Hindlimb muscle (tissue), 1 donor: Measurements from ENCODE around the gene PRKAR2A. TPM values are rescaled to one million over a fixed set of nuclear protein-coding genes. Genes with fewer than 3 reads are reported as not detected.
A peak's percentile ranks its signal among the peaks of the same experiment; 100 is the strongest.
"Not testable (repeated sequence)": the region's sequence is repeated elsewhere in the genome, so short reads cannot be mapped to it uniquely, and the experiment has no call there.

Experiments
- DNase-seq: peaks from one replicate; pipeline ENCODE4 v3.0.0-alpha.2; 2013
- polyA plus RNA-seq: library from polyadenylated mRNA; unstranded; fragments of 120-200 nt; gene quantifications from one replicate; pipeline ENCODE4 v1.2.1, GENCODE V29; 2013; ENCODE audit not compliant: insufficient read length

Gene PRKAR2A
- polyA plus RNA-seq, 1 donor: 37.2 TPM

DNA sequence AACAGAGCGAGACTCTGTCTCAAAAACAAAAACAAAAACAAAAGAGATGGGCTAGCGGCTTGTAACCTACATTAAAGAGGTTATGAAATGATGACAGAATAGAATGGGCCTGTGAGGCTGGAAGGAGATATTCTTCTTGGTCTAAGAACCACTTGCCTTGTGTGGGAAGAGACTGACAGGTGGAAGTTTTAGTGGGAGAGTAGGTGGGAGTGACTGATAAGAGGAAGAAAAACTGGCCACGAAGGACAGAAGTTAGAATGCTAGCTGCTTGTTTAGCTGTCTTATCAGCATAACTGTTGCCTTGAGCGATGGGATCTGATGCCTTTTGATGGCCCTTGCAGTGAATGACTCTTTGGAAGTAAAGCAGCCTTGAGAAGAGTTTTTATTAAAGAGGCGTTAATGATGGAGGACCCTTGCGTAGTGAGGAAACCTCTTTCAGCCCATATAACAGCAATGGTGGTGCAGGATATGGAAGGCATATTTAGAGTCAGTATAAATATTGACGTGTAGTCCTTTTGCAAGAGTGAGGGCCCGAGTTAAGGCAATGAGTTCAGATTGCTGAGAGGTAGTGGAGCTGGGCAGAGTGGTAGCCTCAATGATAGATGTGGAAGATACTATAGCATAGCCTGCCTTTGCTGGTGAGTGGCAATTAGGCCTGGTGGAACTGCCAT is 122.4 kb downstream of the PRKAR2A start:
- DNase-seq: not testable (repeated sequence)

DNA sequence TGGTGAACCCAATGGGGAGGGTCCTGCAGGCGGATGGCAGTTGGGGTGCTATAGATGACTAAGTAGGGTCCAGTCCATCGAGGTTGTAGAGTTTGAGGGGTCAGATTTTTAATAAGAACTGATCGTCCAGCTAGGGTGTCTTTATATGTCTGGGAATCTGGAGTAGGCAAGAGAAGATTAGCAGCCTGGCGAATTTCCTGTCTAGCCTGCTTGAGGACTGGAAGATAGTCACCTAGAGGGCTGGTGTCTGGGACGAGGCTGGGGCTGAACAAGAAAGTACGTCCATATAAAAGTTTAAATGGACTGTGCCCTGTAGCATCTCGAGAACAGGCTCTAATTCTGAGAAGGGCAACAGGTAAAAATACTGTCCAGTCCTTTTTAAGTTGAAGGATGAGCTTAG is 123.9 kb downstream of the PRKAR2A start:
- no peak for DNase-seq

DNA sequence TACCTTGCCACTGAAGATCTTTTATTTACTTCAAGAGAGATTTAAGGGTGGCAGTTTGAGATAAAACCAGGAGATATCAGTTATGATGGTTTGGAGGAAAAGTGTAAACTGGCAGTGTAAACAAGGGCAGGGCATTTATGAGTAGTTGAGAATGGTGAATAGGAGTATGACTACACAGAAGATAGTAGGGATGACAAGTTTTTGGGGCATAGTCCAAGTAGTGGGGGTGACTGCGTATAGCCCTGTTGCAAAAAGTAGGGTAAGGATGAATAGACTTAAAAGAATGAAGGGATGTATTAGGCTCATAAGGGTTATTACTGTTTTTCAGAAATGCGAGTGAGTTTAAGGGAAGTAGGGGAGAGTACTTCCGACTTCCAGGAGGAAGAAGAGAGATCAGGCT is 124.4 kb downstream of the PRKAR2A start:
- not testable (repeated sequence) for DNase-seq

DNA sequence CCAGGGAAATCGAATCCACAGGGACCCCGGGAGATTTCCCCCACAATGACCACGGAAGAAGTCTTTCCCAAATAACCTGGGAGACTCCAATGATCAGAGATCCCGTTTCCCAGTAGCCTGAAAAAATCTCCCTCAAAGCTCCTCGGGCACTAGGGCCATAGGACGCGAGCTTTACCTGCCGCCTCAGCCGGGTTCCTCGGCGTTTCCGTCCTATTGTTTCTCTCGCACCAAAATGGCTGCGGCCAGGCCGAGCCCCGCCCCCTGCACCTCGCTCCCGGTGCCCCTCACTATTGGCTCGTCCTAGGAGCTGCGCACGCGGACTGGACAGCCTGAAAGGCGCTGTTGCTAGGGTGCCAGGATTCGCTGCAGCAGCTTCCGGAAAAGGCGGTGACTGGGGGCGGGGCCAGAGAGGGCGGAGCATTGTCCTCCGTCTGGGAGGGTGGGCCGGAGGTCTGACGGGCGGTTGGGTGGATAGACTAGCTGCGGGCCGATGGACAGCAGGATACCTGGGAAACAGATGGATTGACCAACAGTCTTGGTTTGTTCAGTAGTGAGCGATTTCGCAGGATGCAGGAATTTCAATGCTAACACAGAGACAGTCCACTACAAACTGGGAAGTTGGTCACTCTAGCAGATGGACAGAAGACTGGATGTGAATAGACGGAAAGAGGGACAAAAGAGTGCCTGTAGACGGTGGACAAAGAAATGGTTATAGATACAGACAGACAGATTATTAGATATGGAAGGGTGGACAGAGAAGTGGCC is 130.5 kb downstream of the PRKAR2A start, which contains the start of gene IP6K2:
Gene IP6K2, minus strand, starts transcription at position 240 of the 765 bp plus-strand sequence. CDS start 21,930 bp downstream, outside the sequence.
- peak; percentile 99 for DNase-seq

DNA sequence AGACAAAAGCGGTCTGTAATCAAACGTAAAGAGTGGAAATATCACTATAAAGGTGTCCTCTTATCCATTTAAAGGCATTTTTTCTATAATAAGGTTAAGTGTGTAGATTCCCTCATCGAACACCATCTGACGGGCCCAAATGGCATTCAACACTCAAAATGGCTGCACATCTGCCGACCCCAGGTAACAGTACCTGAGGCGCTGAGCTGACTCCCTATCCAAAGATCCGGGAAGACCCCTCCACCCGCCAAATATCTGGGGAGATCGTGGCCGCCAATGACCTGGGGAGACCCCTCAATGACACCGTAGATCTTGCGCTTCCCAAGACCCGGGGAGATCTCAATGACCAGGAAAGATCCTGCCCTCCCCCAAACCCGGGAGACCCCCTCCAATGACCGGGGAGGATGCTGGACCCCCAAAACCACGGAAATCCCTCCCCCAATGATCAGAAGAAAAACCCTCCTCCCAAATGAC is 131.1 kb downstream of the PRKAR2A start:
- peak; percentile 49 for DNase-seq

DNA sequence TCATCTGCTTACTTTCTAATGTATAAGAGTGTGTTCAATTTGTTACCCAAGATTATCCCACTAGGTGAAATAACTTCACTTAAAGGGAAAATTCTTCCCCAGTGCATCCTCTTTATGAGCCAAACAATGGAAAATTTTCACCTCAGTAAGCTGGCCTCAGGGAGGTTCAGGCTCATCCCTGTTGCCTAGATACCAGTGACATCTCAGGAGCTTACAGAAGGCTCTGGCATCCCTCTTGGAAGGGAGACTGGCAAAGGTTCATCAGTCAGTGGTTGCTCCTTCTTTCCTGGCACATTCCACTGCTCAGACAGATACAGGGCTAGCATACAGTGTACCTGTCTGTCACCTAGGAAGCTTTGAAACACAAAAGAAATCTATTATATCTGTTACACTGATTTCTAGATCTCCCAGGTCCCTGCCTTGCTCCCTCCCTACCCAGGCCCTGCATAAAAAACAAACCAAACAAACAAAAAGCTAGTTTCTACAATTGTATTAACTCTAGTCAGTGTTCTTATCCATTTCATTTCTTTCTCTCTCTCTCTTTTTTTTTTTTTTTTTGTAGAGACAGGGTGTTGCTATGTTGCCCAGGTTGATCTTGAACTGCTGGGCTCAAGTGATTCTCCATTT is 132.4 kb downstream of the PRKAR2A start:
- DNase-seq: no peak

DNA sequence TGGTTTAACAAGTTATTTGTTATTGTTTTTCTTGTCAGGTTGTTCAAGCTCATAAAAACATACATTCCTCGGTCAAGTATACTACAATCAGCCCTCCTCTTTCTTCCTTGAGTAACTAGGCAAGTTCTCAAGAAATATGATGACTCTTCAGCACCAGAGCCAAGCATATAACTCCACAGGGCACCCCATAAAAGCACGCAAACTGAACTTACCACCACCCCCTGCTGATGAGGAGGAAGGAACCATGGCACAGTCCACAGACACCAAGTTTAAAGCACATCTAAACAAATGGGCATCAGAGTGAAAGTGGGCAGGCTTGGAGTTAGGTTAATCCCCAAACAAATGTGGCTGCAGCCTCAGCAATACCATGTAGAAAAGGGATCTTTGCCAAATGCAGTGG is 135.9 kb downstream of the PRKAR2A start:
- DNase-seq: no peak

DNA sequence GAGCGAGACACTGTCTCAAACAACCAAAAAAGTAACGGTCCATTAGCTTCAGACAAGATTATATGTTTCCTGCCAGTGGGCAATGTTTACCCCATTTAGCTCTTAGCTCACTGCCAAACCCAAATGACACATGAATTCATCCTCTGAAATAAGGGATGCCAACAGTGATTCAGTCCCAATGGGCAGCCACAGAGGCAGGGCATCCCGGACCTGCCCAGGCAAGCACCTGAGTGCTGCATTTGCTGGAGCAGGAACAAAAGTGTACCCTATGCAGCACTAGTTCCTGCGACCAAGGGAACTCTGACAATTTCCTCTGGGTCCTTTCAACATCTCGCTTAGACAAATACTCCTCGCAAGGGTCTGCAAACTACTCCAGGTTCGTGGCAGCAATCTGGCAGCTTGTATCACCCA is 138.6 kb downstream of the PRKAR2A start:
- DNase-seq: no peak

DNA sequence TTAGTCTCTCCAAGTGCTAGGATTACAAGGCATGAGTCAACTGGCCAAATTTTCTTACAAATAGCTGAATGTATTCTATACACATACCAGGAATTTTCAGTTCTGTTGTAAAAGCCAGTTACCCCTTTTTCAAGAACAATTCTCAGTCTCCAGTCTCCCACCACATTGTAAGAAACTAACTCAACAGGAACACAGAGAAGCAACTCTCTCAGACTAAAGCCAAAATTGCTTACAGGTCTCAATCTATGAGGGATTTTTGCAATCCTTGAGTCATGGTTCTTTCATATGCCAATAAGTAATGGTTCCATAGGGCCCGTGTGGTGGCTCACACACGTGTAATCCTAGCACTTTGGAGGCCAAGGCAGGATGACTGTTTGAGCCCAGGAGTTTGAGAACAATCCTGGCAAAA is 139.2 kb downstream of the PRKAR2A start:
- DNase-seq: no peak

DNA sequence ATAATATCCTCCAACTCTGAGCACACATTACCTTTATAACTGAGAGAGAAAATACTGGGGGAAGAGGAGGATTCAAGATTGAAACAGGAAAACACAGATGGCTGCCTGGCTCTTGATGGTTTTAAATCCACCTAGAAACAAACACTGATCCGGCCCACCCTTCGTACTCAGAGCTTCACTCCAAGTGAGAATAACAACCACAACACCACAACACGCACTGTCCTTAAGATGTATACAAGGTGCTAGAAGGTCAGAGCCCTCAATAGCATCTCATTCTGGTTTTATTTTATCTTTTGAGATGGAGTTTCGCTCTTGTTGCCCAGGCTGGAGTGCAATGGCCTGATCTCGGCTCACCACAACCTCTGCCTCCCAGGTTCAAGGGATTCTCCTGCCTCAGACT is 140.5 kb downstream of the PRKAR2A start:
- DNase-seq: no peak

DNA sequence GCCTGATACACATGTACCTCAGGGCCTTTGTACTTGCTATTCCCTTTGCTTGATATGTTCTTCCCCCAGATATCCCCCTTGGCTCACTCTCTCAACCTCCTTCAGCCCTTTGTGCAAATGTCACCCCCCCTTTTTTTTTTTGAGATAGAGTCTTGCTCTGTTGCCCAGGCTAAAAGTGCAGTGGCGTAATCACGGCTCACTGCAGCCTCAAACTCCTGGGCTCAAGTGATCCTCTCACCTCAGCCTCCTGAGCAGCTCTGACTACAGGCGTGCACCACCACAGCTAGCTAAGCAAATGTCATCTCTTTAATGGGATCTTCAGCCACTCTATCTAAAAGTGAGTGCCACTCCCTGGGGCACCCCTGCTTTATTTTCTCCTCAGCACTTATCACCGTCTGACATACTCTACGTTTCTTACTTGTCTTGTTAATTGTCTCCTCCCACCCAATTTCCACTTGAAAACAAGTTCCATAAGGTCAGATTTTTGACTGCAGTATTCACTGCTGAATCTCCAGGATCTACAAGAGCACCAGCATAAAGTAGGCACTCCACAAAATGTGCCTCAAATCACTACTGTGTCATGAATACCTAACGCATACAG is 145.3 kb downstream of the PRKAR2A start:
- no peak for DNase-seq

DNA sequence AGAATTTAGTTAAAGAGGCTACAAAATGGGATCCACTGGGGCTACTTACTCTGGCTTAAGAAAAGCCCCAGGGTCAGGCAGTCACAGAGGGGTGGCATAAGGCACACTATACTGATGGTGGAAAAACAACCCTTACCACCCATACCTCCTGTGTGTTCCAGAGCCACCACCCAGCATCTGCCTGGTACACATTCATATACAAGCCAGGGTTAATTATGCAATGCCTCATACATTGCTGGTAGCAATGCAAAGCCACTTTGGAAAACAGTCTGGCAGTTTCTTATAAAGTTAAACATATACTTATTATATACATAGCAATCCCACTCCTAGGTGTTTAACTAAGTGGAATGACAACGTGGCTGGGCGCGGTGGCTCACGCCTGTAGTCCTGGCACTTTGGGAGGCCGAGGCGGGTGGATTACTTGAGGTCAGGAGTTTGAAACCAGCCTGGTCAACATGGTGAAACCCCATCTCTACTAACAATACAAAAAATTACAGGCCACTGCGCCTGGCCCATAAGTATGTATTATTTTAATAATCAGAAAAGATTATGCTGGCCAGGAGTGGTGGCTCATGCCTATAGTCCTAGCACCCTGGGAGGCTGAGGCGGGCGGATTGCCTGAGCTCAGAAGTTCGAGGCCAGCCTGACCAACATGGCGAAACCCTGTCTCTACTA is 146.8 kb downstream of the PRKAR2A start:
- DNase-seq: no peak

DNA sequence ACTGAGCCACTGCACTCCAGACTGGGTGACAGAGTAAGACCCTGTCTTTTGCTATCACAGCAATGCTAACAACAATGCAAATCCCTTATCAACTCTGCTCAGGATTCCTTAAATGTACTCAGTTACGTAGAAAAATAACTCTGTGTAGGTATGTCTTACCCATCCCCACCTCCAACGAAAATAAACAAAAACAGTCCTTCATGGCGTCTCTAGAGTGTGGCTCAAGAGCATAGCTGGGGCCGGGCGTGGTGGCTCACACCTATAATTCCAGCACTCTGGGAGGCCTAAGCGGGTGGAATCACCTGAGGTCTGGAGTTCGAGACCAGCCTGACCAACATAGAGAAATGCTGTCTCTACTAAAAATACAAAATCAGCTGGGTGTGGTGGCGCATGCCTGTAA is 148.8 kb downstream of the PRKAR2A start:
- no peak for DNase-seq

DNA sequence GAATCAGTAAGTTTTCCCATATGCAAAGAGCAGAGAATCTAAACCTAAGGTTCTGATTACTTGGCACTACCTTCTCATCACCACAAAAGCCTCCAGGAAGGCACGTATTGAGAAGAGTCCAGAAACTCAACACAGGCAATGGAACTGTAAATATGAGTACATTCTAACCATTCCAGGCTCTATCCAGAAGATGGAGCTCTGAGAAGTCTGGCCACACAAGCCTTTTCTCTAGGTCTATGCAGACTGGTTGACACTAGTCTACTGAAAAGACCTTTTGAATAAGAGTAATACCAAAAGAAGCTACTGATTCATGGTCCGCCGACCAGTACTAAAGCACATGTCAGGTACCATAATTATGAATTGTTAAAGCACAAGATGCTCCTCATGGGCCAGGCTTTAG is 149.7 kb downstream of the PRKAR2A start:
- no peak for DNase-seq

DNA sequence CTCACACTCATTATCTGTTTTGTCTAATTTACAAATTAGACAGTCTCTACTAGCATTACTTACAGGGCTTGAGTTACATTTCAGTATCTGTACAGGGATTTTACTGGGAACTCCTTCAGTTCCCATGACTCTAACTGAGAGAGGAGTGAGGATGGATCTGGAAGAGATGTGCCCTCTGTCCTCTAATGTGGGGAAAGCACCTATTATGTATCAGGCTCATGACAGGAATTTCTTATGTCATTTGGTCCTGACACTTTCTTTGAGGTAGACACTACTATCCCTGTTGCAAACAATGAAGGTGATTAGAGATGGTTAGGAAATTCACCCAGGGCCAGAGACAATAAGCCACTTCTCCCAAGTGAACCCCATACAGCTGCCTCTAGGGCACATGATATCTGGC is 151.1 kb downstream of the PRKAR2A start:
- DNase-seq: no peak

Other genes starting within 250 kb of the PRKAR2A start
- gene UQCRC1, start 238.2 kb downstream of the PRKAR2A start, polyA plus RNA-seq: 180 TPM
- gene TMEM89, start 226.1 kb downstream of the PRKAR2A start, polyA plus RNA-seq: not detected
- 8.8 TPM for gene SLC26A6, start 212.4 kb downstream of the PRKAR2A start, polyA plus RNA-seq
- gene CELSR3, start 185.0 kb downstream of the PRKAR2A start, polyA plus RNA-seq: 0.36 TPM
- 7.5 TPM for gene NCKIPSD, start 162.0 kb downstream of the PRKAR2A start, polyA plus RNA-seq
- gene IP6K2, start 130.7 kb downstream of the PRKAR2A start, polyA plus RNA-seq: 85.4 TPM
- gene SLC25A20, start 51.0 kb upstream of the PRKAR2A start, polyA plus RNA-seq: 16.3 TPM
- 62.1 TPM for gene ARIH2, start 71.0 kb upstream of the PRKAR2A start, polyA plus RNA-seq
- gene P4HTM, start 142.4 kb upstream of the PRKAR2A start, polyA plus RNA-seq: 15.6 TPM
- gene WDR6, start 159.5 kb upstream of the PRKAR2A start, polyA plus RNA-seq: 121 TPM
- gene DALRD3, start 170.7 kb upstream of the PRKAR2A start, polyA plus RNA-seq: 32.8 TPM
- 55.2 TPM for gene NDUFAF3, start 174.2 kb upstream of the PRKAR2A start, polyA plus RNA-seq
- 230 TPM for gene IMPDH2, start 181.5 kb upstream of the PRKAR2A start, polyA plus RNA-seq
- 60.1 TPM for gene QRICH1, start 246.2 kb upstream of the PRKAR2A start, polyA plus RNA-seq